ENCODE measurements around the gene PRKCE.
A peak's percentile ranks its signal among the peaks of the same experiment; 100 is the strongest.
"Not testable (repeated sequence)": the region's sequence is repeated elsewhere in the genome, so short reads cannot be mapped to it uniquely, and the experiment has no call there.

The PRKCE gene

DNA sequence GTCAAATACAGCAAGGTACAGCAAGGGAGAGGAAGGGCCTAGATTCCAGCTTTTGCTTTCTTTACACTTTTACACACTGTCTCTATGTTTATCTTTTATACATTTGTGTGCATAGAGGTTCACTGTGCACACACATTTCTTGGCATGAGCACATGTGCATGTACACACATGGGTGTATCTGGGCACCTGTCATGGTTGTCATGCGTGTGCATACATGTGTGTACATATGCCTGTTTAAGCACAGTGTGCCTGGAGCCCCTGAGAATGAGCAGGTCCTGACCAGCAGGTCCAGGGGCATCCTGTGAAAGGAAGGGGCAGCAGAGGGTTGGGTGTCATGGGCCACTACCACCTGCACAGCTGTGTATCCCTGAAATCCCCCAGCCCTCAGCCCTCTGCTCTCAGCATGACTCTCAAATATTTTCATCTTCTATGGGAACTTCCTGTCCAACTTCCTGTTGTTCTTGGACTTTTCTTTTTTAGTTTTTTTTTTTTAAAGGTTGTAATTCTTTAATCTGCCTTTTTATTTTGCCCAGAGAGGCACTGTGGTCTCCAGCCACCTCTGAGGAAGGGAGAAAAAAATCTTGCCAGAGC, 548.7 kb downstream of the PRKCE start:
- DNase-seq: no peak

DNA sequence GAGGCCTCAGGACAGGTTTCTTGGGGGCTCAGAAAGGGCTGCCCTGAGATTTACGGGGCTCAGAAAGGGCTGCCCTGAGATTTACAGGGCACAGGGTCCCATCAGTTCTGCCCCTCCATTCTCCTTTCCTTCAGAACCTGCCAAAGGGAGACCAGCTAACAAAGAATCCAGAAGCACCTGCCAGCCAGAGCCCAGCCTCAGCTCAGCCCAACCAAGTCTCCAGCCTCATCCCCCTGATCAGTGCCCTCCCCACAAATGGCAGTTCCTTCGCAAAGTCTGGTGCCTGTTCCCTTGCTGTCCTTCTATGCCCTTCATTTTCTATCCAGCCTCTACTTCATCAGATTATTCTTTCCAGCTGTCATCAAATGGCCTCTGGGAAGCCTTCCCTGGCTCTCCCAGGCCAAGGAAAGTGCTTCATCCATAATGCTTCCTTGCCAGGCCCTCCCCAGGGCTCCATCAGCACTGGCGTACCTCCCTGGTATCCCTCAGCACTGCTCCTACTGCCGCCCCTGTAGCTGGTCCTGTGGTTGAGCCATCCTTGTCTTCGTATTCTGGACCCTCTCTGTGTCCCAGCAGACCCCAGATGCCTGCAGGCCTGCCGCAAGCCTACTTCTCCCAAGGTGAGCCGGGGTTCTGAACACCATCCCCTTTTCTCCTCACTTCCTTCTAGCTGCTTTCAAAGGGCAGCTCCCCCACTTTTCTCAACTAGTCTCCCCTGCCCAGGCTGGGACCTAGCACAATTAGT, 549.6 kb downstream of the PRKCE start:
- no peak for DNase-seq

DNA sequence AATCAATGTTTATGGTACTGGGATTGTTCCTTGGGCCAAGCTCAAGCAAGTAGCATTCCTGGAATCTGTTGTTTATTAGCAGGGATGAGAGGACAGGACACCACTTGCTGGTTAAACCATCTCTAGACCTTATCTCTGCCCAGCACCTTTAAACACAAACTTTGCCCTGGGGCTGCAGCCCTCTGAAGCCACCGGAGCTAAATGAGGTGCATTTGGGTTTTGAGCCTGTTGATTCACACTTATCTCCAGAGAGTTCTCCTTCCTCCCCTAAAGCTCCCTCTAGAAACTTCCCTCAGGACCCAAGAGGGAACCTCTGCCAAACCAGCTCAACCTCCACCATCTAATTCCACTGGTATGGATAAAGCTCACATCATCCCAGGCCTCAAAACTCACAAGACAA, 551.0 kb downstream of the PRKCE start:
- DNase-seq: no peak

- no peak for DNase-seq
Measured at GRCh38 chr2:46202987-46203386, 551.5 kb downstream of the PRKCE start.

DNA sequence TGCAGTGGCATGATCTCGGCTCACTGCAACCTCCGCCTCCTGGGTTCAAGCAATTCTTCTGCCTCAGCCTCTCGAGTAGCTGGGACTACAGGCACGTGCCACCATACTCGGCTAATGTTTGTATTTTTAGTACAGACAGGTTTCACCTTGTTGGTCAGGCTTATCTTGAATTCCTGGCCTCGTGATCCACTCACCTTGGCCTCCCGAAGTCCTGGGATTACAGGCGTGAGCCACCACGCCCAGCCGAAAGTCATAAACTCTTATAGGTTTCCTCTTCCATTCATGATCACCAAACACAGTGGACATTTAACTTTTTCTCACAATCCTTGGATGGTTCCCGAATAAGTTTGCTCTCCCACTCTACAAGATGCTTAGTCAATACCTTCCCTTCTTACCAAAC, 552.2 kb downstream of the PRKCE start:
- DNase-seq: not testable (repeated sequence)

DNA sequence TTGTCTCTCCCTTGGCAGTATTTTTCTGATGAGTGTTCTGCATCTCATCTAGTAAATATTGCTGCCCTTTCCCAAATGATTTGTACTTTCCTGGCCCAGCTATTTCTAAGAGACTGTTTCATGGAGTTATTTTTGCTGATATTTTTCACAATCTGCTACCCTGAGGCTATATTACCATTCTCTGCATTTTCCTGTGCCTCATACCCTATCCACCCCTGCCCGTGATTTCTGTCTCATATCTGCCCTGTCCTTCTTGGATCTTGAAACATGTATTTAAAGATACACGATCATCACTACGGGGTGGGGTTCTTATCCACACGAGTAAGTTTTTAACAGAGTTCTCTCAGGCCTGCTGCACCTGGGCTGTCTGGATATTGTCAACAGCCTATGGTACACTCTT, 556.1 kb downstream of the PRKCE start:
- DNase-seq: no peak

DNA sequence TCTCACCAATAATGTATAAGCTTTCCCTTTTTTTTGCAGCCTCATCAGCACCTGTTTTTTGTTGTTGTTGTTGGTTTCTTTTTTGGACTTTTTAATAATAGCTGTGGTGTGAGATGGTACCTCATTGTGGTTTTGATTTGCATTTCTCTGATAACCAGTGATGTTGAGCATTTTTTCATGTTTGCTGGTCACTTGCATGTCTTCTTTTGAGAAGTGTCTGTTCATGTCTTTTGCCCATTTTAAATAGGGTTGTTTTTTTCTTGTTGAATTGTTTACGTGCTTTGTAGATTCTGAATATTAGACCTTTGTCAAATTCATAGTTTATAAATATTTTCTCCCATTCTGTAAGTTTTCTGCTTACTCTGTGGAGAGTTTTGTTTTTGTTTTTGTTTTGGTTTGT, 557.3 kb downstream of the PRKCE start:
- no peak for DNase-seq

DNA sequence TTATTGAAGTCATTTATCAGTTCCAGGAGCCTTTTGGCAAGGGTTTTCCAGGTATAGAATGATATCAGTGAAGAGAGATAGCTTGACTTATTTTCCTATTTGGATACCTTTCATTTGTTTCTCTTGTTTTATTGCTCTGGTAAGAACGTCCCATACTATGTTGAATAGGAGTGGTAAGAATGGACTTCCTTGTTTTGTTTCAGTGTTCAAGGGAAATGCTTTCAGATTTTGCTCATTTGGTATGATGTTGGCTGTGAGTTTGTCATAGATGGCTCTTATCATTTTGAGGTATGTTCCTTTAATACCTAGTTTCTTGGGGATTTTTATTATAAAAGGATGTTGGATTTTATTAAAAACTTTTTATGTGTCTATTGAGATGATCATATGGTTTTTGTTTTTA, 558.6 kb downstream of the PRKCE start:
- no peak for DNase-seq

GRCh38 chr2:46211461-46211860, 560.0 kb downstream of the PRKCE start:
- no peak for DNase-seq

DNA sequence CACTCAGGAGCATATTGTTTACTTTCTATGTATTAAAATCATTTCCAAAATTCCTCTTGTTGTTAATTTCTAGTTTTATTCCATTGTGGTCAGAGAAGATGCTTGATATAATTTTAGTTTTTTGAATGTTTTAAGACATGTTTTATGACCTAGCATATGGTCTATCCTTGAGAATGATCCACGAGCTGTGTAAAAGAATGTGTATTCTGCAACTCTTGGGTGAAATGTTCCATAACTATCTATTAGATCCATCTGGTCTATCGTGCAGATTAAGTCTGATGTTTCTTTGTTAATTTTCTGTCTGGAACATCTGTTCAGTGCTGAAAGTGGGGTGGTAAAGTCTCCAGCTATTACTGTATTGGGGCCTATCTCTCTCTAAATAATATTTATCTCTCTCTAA, 562.4 kb downstream of the PRKCE start:
- DNase-seq: no peak

DNA sequence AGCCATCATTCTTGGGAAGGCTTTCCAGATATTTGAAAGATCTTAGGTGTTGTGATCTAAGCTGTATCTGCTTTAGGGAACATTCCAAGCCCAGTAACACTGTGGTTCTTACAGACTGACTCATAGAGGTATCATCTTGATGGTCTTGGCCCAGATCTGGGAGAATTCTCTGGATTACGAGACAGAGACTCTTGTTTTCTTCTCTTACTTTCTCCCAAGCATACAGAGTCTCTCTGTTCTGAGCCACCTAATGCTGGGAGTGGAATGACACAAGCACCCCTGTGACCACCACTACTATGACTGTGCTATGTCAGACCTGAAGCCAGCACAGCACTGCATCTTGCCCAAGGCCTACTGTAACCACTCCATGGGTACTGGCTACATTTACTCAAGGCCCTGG, 564.7 kb downstream of the PRKCE start:
- DNase-seq: no peak

DNA sequence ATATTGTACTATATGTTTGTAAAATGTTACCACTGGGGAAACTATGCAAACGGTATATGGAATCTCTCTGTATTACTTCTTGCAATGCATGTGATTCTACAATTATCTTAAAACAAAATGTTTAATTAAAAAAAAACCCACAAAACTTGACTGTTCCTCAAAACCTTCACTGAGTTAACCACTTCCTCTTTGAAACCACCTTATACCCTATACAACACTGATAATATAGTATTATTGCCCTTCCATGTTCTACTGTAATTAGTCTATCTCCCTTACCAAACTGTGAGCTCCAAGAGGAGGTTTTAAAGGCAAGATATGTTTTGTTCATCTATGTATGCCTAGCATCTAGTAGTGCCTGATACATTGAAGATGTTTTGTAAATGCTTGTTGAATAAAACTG, 572.0 kb downstream of the PRKCE start:
- DNase-seq: not testable (repeated sequence)

DNA sequence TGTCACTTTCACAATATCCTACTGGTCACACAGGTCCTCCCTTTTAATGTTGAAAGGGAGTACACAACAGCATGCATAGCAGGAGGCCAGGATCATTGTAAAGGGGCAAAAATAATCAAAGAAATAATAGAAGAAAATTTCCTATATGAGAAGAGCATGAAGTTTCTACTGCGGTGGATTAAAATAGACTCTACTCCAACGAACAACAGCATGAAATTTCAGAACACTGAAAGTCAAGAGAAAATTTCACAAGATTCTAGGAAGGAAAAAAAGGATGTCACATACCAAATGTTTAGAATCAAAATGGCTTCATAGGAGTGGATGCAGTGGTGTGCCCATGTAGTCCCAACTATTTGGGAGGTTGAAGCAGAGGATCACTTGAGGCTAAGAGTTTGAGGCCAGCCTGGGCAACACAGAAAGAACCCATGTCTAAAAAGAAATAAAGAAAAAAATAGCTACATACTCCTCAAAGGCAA, 573.7 kb downstream of the PRKCE start:
- DNase-seq: no peak

GRCh38 chr2:46225730-46226129, 574.3 kb downstream of the PRKCE start:
- no peak for DNase-seq

DNA sequence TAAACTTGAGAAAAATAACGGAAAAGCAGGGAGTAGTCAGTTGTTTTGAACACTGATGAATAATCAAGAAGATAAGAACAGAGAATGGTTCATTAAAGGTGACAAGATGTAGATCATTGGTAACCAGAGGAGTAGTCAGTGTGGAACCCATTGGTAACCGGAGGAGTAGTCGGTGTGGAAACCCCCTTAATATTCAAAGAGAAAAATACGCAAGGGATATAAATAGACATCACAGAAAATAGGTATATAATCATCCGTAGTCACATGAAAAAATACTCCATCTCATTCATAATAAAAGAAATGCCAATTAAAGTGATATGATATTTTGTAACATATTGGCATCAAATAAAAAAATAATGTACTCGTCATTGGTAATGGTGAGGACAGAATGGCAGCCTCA, 575.1 kb downstream of the PRKCE start:
- no peak for DNase-seq

DNA sequence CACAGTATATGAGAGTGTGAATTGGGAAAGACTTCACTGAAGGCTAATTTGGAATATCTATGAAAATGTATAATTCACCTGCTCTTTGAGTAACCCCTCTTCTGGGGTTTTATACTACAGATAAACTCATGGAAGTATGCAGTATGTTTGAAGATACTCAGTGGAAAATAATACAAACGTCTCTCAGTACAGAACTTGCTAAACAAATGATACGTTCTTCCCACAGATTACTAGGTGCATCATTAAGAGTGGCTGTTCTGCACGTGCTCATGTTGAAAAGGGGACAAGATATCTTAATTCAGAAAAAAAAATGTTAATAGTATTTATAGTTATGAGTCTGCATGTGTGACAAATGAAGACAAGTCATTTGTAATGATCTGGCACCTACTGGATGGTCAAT, 575.5 kb downstream of the PRKCE start:
- no peak for DNase-seq

GRCh38 chr2:46227674-46228289, 576.3 kb downstream of the PRKCE start:
- DNase-seq: no peak

- DNase-seq: no peak
Measured at GRCh38 chr2:46229134-46230063, 577.9 kb downstream of the PRKCE start.

DNA sequence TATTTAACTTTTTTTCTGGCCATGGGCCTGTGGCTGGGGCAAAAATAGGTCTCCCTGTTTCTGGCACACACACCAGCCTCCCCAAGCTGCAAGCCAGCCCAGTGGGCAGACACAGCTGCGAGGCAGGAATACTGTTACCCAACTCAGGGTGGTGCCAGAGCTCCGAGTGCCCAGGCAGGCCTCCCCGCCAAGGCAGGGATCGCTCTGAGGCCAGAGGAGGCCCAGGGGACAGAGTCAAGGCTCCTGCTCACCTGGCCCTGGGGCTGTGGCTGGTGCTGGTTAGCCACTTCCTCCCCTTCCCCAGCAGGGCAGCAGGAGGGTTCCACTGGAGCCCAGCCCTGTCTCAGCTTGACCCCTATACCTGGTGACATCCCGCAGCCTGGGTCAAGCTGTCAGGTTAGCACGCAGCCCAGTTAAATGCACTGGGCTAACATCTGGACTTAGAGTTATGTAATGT, 578.7 kb downstream of the PRKCE start:
- DNase-seq: peak in 16 of 56 donors; percentile 3 to 45 (median 13)

GRCh38 chr2:46230677-46231425, 579.4 kb downstream of the PRKCE start:
- DNase-seq: no peak

GRCh38 chr2:46231721-46232120, 580.2 kb downstream of the PRKCE start:
- DNase-seq: no peak
